Measurements from ENCODE around the gene KATNB1.

DNA sequence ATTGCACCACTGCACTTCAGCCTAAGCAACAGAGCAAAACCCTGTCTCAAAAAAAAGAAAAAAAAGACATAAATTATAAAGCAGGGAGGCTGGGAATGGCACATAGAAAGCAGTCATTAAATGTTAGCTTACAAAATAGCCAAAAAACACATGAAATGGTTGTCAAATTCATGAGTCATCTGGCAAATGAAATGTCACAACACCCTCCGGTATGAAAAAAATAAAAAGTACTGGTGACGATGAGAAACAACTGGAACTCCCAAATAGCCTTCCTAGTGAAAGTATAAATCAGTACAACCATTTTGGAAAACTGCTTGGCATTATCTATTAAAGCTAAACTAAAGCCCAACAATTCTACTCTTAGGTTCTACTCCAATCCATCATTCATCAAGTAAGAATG, 3.5 kb upstream of the KATNB1 start:
- TF ChIP-seq, protein P1, sequence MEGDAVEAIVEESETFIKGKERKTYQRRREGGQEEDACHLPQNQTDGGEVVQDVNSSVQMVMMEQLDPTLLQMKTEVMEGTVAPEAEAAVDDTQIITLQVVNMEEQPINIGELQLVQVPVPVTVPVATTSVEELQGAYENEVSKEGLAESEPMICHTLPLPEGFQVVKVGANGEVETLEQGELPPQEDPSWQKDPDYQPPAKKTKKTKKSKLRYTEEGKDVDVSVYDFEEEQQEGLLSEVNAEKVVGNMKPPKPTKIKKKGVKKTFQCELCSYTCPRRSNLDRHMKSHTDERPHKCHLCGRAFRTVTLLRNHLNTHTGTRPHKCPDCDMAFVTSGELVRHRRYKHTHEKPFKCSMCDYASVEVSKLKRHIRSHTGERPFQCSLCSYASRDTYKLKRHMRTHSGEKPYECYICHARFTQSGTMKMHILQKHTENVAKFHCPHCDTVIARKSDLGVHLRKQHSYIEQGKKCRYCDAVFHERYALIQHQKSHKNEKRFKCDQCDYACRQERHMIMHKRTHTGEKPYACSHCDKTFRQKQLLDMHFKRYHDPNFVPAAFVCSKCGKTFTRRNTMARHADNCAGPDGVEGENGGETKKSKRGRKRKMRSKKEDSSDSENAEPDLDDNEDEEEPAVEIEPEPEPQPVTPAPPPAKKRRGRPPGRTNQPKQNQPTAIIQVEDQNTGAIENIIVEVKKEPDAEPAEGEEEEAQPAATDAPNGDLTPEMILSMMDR (IDR thresholded peaks at IDR 0.05; ENCODE audit: borderline replicate concordance, extremely low read depth, low read length, poor library complexity, severe bottlenecking) = no peak
- TF ChIP-seq EZH2 (IDR thresholded peaks at IDR 0.05; ENCODE audit: borderline replicate concordance, low read depth, low read length, severe bottlenecking) = no peak

All from DND-41 (cell line).